HepG2 (cell line): ENCODE data around the gene GPALPP1. TPM values are rescaled to one million over a fixed set of nuclear protein-coding genes. Genes with fewer than 3 reads are reported as not detected.
A peak's percentile ranks its signal among the peaks of the same experiment; 100 is the strongest.

ENCODE experiments used
- ARID4A ChIP-seq: sonication (generic); formaldehyde crosslinking; IDR thresholded peaks from 2 replicates; pipeline ENCODE4 v1.5.0; 2020; ENCODE audit warnings: mild to moderate bottlenecking, missing genetic modification reagents, borderline replicate concordance
- IRX3 ChIP-seq: sonication (generic); formaldehyde crosslinking; IDR thresholded peaks from 2 replicates; pipeline ENCODE4 v1.8.1; 2023; ENCODE audit warnings: mild to moderate bottlenecking, low read depth, missing genetic modification reagents, borderline replicate concordance
- KAT7 ChIP-seq: IDR thresholded peaks from 2 replicates; pipeline ENCODE4 v1.6.1; 2018; ENCODE audit warnings: borderline replicate concordance, missing compliant biosample characterization
- MAFK ChIP-seq, 2 experiments: IDR thresholded peaks in 1 of 2; conservative IDR thresholded peaks in 1 of 2; 2 replicates each; pipeline ENCODE4 v1.6.1; 2011; ENCODE audit warnings: improper control_type of control experiment in 2 of 2, low read length in 2 of 2
- MNT ChIP-seq: fragments of 450-650 bp; IDR thresholded peaks from 2 replicates; pipeline ENCODE4 v1.6.1; 2016
- NFYB ChIP-seq: sonication (generic); formaldehyde crosslinking; IDR thresholded peaks from 2 replicates; pipeline ENCODE4 v1.4.0; 2020; ENCODE audit warnings: missing genetic modification reagents
- RARA ChIP-seq: IDR thresholded peaks from 2 replicates; pipeline ENCODE4 v1.6.1; 2016; ENCODE audit warnings: missing genetic modification reagents, missing compliant biosample characterization
- SALL2 ChIP-seq: sonication (generic); formaldehyde crosslinking; IDR thresholded peaks from 2 replicates; pipeline ENCODE4 v1.8.1; 2023; ENCODE audit warnings: mild to moderate bottlenecking, missing genetic modification reagents, inconsistent platforms
- SMYD3 ChIP-seq: sonication (generic); formaldehyde crosslinking; IDR thresholded peaks from 2 replicates; pipeline ENCODE4 v1.8.1; 2023; ENCODE audit warnings: mild to moderate bottlenecking, missing genetic modification reagents
- SRSF4 ChIP-seq: fragments of 200-400 bp; formaldehyde crosslinking; IDR thresholded peaks from one replicate; pipeline ENCODE4 v1.6.1; 2018; ENCODE audit warnings: mild to moderate bottlenecking, low read depth, low read length, moderate library complexity; ENCODE audit not compliant: poor library complexity, severe bottlenecking
- SRY ChIP-seq: sonication (generic); formaldehyde crosslinking; IDR thresholded peaks from 2 replicates; pipeline ENCODE4 v1.8.0; 2022; ENCODE audit warnings: mild to moderate bottlenecking, missing genetic modification reagents
- TOPORS ChIP-seq: sonication (generic); formaldehyde crosslinking; IDR thresholded peaks from 2 replicates; pipeline ENCODE4 v1.8.0; 2023; ENCODE audit warnings: mild to moderate bottlenecking, missing genetic modification reagents
- XRCC5 ChIP-seq: fragments of 200-400 bp; formaldehyde crosslinking; optimal IDR thresholded peaks from 2 replicates; pipeline ENCODE3; 2017; ENCODE audit warnings: mild to moderate bottlenecking, low read length
- ZNF564 ChIP-seq: sonication (generic); formaldehyde crosslinking; IDR thresholded peaks from 2 replicates; pipeline ENCODE4 v1.8.1; 2023; ENCODE audit warnings: mild to moderate bottlenecking, missing genetic modification reagents
- ZNF782 ChIP-seq: sonication (generic); formaldehyde crosslinking; IDR thresholded peaks from 2 replicates; pipeline ENCODE4 v1.4.0; 2020; ENCODE audit warnings: missing genetic modification reagents, mild to moderate bottlenecking, borderline replicate concordance
- ZNF790 ChIP-seq: sonication (generic); formaldehyde crosslinking; IDR thresholded peaks from 2 replicates; pipeline ENCODE4 v1.8.0; 2022; ENCODE audit warnings: missing genetic modification reagents, mild to moderate bottlenecking, borderline replicate concordance
- polyA plus RNA-seq, 8 experiments: library from polyadenylated mRNA; depleted of rRNA in 3 of 8; stranded (reverse) in 7 of 8; unstranded in 1 of 8; fragments of >200 nt; fragmentation: Illumina TruSeq in 4 of 8; extraction: Trizol in 4 of 8; gene quantifications; 2 replicates each; pipeline versions ENCODE4 v1.2.1 to v1.2.3, GENCODE V29; 2011 to 2016; ENCODE audit warnings: low read depth in 4 of 8, missing spikeins in 1 of 8, mixed read lengths in 1 of 8; ENCODE audit not compliant: insufficient read depth in 1 of 8
- total RNA-seq, 5 experiments: library from RNA; depleted of rRNA; stranded (reverse); fragments of >200 nt; fragmentation: Illumina TruSeq; extraction: Trizol; gene quantifications; 2 replicates each; pipeline ENCODE4 v1.2.3, GENCODE V29; 2016; ENCODE audit warnings: low read depth in 1 of 5
- TF ChIP-seq, protein P1 (sequence below): IDR thresholded peaks from 2 replicates; pipeline ENCODE4 v1.6.1; 2016
- TF ChIP-seq, protein P2 (sequence below): sonication (generic); formaldehyde crosslinking; IDR thresholded peaks from 2 replicates; pipeline ENCODE4 v1.8.0; 2023; ENCODE audit warnings: mild to moderate bottlenecking, missing genetic modification reagents

The GPALPP1 gene
- total and polyA plus RNA-seq, 2 of the 13 experiments (the other 11 are each of a cell fraction or from before 2014, with no cell fraction given), result 12.1 to 23.1 TPM

DNA sequence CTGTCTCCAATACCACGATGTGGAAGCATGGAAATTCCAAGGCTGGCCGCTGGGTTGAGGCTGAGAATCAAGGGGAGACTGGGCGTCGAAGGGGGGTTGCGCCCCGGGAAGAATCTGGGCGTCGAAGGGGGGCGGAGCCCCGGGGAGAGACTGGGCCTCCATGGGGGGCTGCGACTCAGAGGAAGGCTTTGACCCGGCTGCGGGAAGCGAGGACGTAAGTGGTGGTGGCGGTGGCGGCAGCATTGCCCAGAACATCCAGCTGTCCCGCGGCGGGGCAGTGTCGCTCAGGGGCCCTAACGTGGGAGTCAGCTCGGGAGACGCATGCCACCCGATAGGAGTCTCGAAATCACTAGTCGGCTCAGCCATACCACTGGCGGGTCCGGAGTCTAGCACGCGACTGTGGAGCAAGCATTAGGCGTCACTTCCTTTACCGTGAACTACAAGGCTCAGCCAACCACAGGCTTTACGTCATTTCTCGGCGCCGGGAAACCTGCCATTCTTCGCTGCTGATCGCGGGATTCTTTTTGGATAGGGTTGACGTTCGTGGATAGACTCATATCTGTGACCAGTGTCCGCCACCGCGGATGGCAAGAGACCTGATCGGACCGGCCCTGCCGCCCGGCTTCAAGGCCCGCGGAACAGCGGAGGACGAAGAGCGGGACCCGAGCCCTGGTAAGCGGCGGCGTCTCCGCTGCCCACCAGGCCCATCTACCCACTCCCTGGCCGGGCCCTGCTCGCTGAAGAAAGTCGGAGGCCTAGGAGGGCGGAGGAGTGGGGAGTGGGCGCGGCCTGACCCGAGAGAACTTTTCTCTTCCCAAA is at the start of gene GPALPP1, which contains the start of gene NUFIP1 (continued):
- TF ChIP-seq ARID4A (CRISPR knock-in tag) (peak; percentile 98), KAT7 (CRISPR knock-in tag) (peak; percentile 89; the same call in 1 of the 2 replicates), SRY (CRISPR knock-in tag) (0 out of 2 replicates have a peak, but pooled peaks have one; percentile 56), SALL2 (CRISPR knock-in tag) (peak; percentile 61; the same call in 1 of the 2 replicates), IRX3 (0 out of 2 replicates have a peak, but pooled peaks have one; percentile 83), XRCC5 (no peak), MAFK (conservative IDR thresholded peaks at IDR 0.05 in 1 of 2, IDR thresholded peaks at IDR 0.05 in 1 of 2; ENCODE audit: low read length in 2 of 2) (peak; percentile 0 to 19; a peak in 1 of 4 replicates), ZNF564 (CRISPR knock-in tag) (0 out of 2 replicates have a peak, but pooled peaks have one; percentile 20), ZNF782 (CRISPR knock-in tag) (no peak), SMYD3 (CRISPR knock-in tag) (peak; percentile 69; the same call in 1 of the 2 replicates), NFYB (CRISPR knock-in tag) (peak; percentile 87), ZNF790 (no peak), MNT (peak; percentile 62), SRSF4 (no peak), TOPORS (CRISPR knock-in tag) (0 out of 2 replicates have a peak, but pooled peaks have one; percentile 42), RARA (peak; percentile 20; the same call in 1 of the 2 replicates)
- TF ChIP-seq, protein P1, sequence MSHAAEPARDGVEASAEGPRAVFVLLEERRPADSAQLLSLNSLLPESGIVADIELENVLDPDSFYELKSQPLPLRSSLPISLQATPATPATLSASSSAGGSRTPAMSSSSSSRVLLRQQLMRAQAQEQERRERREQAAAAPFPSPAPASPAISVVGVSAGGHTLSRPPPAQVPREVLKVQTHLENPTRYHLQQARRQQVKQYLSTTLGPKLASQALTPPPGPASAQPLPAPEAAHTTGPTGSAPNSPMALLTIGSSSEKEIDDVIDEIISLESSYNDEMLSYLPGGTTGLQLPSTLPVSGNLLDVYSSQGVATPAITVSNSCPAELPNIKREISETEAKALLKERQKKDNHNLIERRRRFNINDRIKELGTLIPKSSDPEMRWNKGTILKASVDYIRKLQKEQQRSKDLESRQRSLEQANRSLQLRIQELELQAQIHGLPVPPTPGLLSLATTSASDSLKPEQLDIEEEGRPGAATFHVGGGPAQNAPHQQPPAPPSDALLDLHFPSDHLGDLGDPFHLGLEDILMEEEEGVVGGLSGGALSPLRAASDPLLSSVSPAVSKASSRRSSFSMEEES (CRISPR knock-in tag), result peak; percentile 84
- TF ChIP-seq, protein P2, sequence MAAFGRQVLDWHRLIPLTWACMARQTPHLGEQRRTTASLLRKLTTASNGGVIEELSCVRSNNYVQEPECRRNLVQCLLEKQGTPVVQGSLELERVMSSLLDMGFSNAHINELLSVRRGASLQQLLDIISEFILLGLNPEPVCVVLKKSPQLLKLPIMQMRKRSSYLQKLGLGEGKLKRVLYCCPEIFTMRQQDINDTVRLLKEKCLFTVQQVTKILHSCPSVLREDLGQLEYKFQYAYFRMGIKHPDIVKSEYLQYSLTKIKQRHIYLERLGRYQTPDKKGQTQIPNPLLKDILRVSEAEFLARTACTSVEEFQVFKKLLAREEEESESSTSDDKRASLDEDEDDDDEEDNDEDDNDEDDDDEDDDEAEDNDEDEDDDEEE, result no peak
